ENCODE data around the gene DNAJC2.

DNAJC2 gene

GRCh38 chr7:103344453-103345149 lies at the start of gene DNAJC2:
TSS of gene DNAJC2 (minus strand) at chr7:103344767. CDS start at chr7:103344622, 145 bp downstream.
- peak; percentile 90 for DNase-seq (ENCODE audit: low spot score)

GRCh38 chr7:103391976-103392375 lies 47.4 kb upstream of the DNAJC2 start:
- no peak for DNase-seq (ENCODE audit: low spot score)

DNA sequence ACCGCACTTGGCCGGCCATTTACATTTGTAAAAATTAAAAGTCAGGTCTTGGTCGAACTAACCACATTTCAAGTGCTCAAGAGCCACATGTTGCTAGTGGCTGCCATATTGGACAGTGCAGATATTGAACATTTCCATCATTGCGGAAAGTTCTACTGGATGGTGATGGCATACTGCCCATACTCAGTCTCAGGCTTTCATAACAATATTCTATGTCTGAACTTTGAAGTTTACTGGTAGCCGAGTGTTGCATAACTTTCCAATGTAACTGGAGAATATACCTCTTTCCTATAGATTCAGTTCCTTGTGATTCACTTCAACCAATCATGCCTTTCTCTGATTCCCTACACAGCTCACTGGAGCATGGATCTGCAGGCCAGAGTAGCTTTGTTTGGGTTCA lies 46.6 kb upstream of the DNAJC2 start:
- no peak for DNase-seq (ENCODE audit: low spot score)

DNA sequence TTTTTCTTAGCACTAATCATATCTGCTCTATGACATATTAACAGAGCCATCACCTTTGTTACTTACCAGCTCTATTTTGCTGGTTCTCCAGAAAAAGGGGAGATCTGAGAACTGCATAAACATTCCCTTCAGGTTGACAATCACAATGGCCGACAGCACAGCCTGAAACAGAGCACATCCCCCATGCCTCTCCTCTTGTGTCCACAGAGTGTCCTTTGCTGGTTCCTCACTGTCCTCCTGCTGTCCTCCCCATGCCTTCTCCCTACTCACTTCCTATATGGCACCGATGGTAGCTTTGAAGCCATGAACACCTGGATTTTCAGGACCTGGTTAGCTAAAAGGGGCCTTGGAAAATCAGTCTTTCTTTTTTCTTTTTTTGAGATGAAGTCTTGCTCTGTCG lies 44.7 kb upstream of the DNAJC2 start:
- no peak for DNase-seq (ENCODE audit: low spot score)

- DNase-seq (ENCODE audit: low spot score): no peak
Measured at GRCh38 chr7:103388469-103389140, 44.0 kb upstream of the DNAJC2 start.

GRCh38 chr7:103387242-103387641 lies 42.7 kb upstream of the DNAJC2 start:
- DNase-seq (ENCODE audit: low spot score): no peak

DNA sequence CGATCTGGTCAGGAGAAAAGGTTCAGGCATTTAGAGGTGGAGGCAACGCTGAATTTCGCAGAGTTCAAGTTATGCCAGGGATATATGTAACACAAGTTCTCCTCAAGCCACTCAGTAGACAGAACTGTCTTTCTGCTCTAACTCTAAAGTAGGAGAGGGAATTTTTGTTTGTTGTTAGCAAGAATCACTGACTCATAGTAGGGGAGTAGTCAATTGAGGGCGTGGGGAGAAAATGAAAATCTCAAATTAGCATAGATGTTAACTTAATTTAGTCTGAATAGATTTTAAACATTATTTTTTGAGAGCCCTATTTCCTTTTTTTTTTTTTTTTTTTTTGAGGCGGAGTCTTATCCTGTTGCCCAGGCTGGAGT lies 37.5 kb upstream of the DNAJC2 start:
- DNase-seq (ENCODE audit: low spot score): no peak

DNA sequence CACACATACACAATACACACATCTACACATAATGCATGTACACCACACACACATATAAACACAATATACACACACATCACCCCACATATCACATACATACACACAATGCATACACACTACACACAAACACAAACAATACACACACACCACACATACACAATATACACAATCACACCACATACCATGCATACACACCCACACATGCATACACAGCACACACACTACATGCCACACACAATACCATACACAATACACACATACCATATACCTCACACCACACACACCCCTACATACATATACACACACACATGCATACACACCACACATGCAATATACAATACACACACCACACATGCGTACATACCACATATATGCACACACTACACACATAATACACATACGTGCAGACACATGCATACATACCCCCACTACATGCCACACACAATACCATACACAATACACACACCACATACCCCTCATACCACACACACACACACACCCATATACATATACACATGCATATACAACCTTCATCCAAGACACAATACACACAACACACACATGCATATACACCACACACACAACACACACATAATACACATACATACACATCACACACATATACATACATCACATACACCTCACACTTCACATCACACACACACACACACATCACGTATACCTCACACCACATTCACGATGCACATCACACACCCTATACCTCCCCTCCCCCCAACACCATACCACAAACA lies 36.9 kb upstream of the DNAJC2 start:
- DNase-seq (ENCODE audit: low spot score): no peak

- no peak for DNase-seq (ENCODE audit: low spot score)
Measured at GRCh38 chr7:103380395-103381191, 36.0 kb upstream of the DNAJC2 start.

GRCh38 chr7:103379270-103379975 lies 34.9 kb upstream of the DNAJC2 start:
- DNase-seq (ENCODE audit: low spot score): no peak

DNA sequence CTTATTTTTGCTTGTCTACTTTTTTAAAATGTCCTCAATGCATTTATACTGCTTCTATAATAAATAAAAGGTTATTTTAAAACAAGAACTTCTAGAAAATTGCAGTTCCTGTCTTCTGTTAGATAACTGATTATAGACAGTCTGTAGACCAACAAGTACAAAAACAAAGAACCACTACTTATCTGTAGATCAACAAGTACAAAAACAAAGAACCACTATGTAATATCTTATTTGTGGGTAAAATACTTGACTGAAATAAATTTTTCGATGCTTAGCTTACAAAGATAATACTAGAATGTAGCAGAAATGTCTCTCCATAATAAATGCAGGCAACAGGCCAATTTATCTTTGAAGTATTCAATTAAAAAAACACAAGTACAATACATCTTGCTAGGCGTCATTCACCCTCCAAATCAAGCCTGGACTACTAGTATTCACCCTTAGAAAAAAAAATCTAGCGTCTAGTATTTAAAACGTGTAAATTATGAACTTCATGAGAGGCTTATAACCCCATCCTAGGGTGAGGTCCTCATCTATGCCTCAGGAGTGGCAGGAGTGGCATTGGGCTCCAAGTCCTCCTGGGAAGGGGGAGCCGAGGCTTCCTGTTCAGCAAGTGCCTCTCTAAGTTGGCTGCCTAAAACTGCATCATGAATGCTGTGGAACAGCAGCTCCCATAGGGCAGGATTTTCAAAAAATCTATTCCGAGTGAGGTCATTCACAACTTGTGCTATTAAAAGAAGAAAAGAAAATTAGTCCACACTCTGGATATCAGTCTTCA lies 29.5 kb upstream of the DNAJC2 start:
- DNase-seq (ENCODE audit: low spot score): no peak

DNA sequence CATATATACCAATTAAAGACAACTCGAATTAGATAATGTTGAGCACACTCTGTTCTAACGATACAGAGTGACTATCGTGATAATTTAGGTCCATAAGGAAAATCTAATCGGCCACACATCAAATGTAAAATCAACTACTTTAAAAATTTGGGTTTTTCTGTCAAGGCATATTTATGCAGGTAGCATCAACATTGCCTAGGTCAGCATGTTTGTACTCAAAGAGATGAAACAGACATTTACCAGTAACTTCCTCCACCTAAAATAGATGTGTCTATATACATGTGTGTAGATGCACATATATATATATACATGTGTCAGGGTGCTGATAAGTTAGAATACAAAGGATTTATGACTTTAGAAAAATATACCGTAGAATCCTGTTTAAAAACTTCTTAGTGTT lies 24.9 kb upstream of the DNAJC2 start:
- DNase-seq (ENCODE audit: low spot score): no peak

DNA sequence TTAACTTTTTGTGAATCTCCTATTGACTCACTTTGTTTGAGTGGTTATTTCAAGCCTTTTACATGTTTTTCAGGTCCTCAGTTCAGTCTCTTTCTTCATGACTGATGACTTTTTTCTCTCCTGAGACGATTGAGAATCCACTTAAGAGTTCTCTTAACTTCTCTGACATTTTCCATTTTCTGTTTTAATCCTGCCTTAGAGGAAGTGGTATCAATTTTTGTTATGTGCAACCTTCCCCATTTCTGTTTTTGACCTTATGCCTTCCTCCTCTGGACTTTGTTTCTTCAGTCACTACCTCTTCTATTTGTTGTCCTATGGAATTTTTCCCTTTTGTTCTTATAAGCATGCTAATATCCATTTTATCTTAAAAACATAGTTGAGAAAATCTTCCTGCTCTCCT lies 5.2 kb upstream of the DNAJC2 start:
- no peak for DNase-seq (ENCODE audit: low spot score)

GRCh38 chr7:103348959-103349358 lies 4.4 kb upstream of the DNAJC2 start:
- no peak for DNase-seq (ENCODE audit: low spot score)

DNA sequence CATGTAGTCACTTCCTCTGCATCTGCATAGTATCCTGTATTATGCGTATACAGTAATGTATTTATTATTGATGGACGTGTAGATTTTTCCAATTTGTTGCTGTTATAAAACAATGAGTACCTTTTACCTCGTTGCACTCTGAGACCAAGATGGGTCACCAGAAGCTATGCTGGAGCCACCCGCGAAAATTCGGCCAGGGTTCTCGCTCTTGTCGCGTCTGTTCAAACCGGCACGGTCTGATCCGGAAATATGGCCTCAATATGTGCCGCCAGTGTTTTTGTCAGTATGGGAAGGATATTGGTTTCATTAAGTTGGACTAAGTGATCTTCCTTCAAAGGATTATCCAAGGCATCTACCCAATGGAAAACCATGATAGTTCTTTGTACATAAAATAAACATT lies 3.9 kb upstream of the DNAJC2 start:
- no peak for DNase-seq (ENCODE audit: low spot score)

GRCh38 chr7:103347507-103348267 lies 3.1 kb upstream of the DNAJC2 start, which contains the start of gene PSMC2:
TSS of gene PSMC2 (plus strand) at chr7:103347643. CDS start at chr7:103347712, 69 bp downstream.
- DNase-seq (ENCODE audit: low spot score): peak; percentile 91

GRCh38 chr7:103346396-103346795 lies 1.8 kb upstream of the DNAJC2 start:
- DNase-seq (ENCODE audit: low spot score): no peak

- no peak for DNase-seq (ENCODE audit: low spot score)
Measured at GRCh38 chr7:103343758-103344452, 662 bp downstream of the DNAJC2 start.

- DNase-seq (ENCODE audit: low spot score): no peak
Measured at GRCh38 chr7:103343332-103343731, 1.2 kb downstream of the DNAJC2 start.

Measured in putamen (tissue), 1 donor.